Right lobe of liver (tissue), 6 donors: ENCODE results near the gene LYPD6B. TPM values are rescaled to one million over a fixed set of nuclear protein-coding genes. Genes with fewer than 3 reads are reported as not detected.

Experiments used
- ATAC-seq, 4 donors: fragments of 200-7000 bp; cut with Tn5 transposase; one replicate each; pipeline ENCODE4 v1.9.1; 2020; ENCODE audit warnings: mild to moderate bottlenecking in 4 of 4, moderate library complexity in 4 of 4
- DNase-seq, 3 donors: peaks; one replicate each; pipeline ENCODE4 v3.0.0-alpha.2; 2020
- H3K27ac ChIP-seq, 3 donors: fragments of 200-600 bp; one replicate each; pipeline ENCODE4 v1.8.0; 2022
- H3K27me3 ChIP-seq, 2 donors: fragments of 200-600 bp; one replicate each; pipeline ENCODE4 v1.8.0; 2022
- H3K36me3 ChIP-seq, 4 donors: fragments of 200-600 bp; sonication (generic) in 1 of 4; one replicate each; pipeline versions ENCODE4 v1.5.1 to v1.8.0; 2017 to 2022; ENCODE audit warnings: control low read depth in 1 of 4
- H3K4me1 ChIP-seq, 4 donors: fragments of 200-600 bp; sonication (generic) in 1 of 4; one replicate each; pipeline versions ENCODE4 v1.5.1 to v1.8.0; 2017 to 2022; ENCODE audit warnings: control low read depth in 1 of 4
- H3K4me3 ChIP-seq, 3 donors: fragments of 200-600 bp; one replicate each; pipeline ENCODE4 v1.8.0; 2022
- H3K9me3 ChIP-seq, 4 donors: fragments of 200-600 bp; sonication (generic) in 1 of 4; one replicate each; pipeline versions ENCODE4 v1.5.1 to v1.8.0; 2017 to 2022; ENCODE audit warnings: control low read depth in 1 of 4
- CTCF ChIP-seq, 4 donors: fragments of 200-600 bp in 3 of 4; fragments of 450-650 bp in 1 of 4; IDR thresholded peaks; one replicate each; pipeline versions ENCODE4 v1.5.1 to v1.8.0; 2016 to 2022; ENCODE audit warnings: antibody characterized with exemption in 4 of 4, mild to moderate bottlenecking in 2 of 4
- POLR2A ChIP-seq: fragments of 450-650 bp; IDR thresholded peaks from one replicate; pipeline ENCODE4 v1.6.1; 2017; ENCODE audit warnings: antibody characterized with exemption, mild to moderate bottlenecking
- WGBS: methylation state at CpG from one replicate; pipeline ENCODE4 v1.1.6; 2018; ENCODE audit warnings: low coverage, low lambda C conversion rate; ENCODE audit not compliant: insufficient coverage; ENCODE audit errors: missing lambda C conversion rate; 5-methylcytosine and 5-hydroxymethylcytosine counted together
- intact Hi-C, 2 donors: fragments of 100-400 bp; cut with DNase I; formaldehyde crosslinking; loops; one replicate each; pipeline versions ENCODE4 v1.11.2 to v1.14.1; 2022
- total RNA-seq, 6 experiments: library from RNA; depleted of rRNA in 2 of 6; stranded (reverse); fragments of >200 nt in 2 of 6; fragmentation: NEBNext Ultra II Directional in 3 of 6; extraction: Animal tissue kit (Norgen Biotek cat#: 25700) in 3 of 6; gene quantifications; one replicate each; pipeline versions ENCODE4 v1.1.0 to v1.2.4, GENCODE V29; 2016 to 2023
- donor health status: DM: no; HTN: yes; CAD: no.
- donor health status: DM: no; HTN: no; CAD: no.
- donor health status: DM: no; HTN: no; CAD: no.
- donor health status: DM: no; HTN: yes; CAD: no.
- donor health status: DM: no; HTN: yes; CAD: no.

LYPD6B gene
- total RNA-seq, 6 experiments from 2014 or later: 0.30 to 0.31 TPM; not detected in 4

DNA sequence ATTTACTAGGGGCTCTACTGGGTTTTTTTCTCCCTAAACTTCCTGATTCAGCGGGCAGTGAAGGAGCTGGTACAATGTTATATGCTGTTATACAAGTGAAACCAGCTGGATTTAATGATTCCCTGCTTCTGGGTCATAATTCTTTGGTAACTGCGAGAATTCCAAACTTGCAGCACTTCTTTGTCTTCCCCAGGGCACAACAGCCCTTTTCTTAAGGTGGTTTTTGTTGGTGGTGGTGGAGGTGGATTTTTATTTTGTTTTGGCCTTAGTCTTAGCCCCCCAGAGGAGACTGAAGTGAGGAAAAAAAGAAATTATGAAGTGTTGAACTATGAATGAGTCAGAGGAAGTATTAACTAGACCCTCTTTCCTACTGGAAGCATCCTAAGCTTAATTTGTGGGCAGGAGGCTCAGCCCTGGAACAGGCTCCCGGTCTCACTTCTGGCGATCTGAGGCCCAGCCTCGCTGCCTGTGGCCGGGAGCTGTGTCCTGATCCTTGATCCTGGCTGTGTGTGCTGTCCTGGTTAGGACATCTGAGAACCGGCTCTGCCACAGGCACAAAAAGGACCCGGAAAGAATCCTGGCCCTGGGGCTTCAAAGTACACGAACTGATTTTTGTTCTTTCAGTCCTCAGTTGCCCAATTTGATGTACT is 141.9 kb downstream of the LYPD6B start:
- DNase-seq (no peak), ATAC-seq (no peak)
- intact Hi-C loops: no loop called here
- H3K27me3 ChIP-seq: no peaks in the 10 kb centered on the region
- TF ChIP-seq POLR2A (no peak), CTCF (IDR thresholded peaks at IDR 0.05) (no peak)
- H3K9me3 ChIP-seq: no peaks in the 10 kb centered on the region
- no peaks in the 10 kb centered on the region for H3K36me3 ChIP-seq
- no peak overlapping the region for H3K27ac ChIP-seq
- H3K4me1 ChIP-seq: no peaks in the 10 kb centered on the region
- H3K4me3 ChIP-seq: no peak overlapping the region
- 73% methylated on average over 6 of the region's 9 CpGs for WGBS

DNA sequence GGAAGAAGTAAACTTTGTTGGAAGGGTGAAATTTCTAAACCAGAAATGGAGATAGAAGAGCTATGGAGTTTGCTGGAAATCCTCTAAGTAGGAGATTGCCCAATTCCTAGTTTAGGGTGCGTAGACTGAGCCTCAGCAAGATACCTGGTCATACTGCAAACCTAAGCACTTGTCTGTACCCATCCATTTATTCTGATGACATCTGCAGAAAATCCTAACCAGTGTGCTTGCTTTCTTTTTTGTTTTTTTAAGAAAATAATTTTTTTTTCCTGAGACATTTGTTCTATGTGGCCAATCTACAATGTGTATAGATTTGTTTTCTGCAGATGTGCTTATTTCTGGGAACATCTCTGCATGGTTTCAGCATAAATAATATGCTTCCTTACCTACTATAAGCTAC is 144.7 kb downstream of the LYPD6B start:
- Histone ChIP-seq H3K27ac (no peak overlapping the region), H3K9me3 (no peaks in the 10 kb centered on the region), H3K36me3 (no peaks in the 10 kb centered on the region), H3K4me3 (no peak overlapping the region), H3K4me1 (no peaks in the 10 kb centered on the region), H3K27me3 (no peaks in the 10 kb centered on the region)
- DNase-seq (no peak), ATAC-seq (no peak)
- intact Hi-C loops: no loop called here
- 89% methylated on average over 1 of the region's 1 CpG for WGBS
- TF ChIP-seq POLR2A: no peak
- TF ChIP-seq CTCF (IDR thresholded peaks at IDR 0.05): no peak

- H3K4me1 ChIP-seq: no peaks in the 10 kb centered on the region
- H3K27ac ChIP-seq: no peak overlapping the region
- no peak for DNase-seq
- WGBS: 83% methylated on average over 2 of the region's 2 CpGs
- TF ChIP-seq CTCF (IDR thresholded peaks at IDR 0.05) (no peak), POLR2A (no peak)
- H3K9me3 ChIP-seq: no peaks in the 10 kb centered on the region
- H3K36me3 ChIP-seq: no peaks in the 10 kb centered on the region
- no peak for ATAC-seq
- no peaks in the 10 kb centered on the region for H3K27me3 ChIP-seq
- intact Hi-C loops: no loop called here
- H3K4me3 ChIP-seq: no peak overlapping the region
Measured at GRCh38 chr2:149184991-149185390, 146.5 kb downstream of the LYPD6B start.

DNA sequence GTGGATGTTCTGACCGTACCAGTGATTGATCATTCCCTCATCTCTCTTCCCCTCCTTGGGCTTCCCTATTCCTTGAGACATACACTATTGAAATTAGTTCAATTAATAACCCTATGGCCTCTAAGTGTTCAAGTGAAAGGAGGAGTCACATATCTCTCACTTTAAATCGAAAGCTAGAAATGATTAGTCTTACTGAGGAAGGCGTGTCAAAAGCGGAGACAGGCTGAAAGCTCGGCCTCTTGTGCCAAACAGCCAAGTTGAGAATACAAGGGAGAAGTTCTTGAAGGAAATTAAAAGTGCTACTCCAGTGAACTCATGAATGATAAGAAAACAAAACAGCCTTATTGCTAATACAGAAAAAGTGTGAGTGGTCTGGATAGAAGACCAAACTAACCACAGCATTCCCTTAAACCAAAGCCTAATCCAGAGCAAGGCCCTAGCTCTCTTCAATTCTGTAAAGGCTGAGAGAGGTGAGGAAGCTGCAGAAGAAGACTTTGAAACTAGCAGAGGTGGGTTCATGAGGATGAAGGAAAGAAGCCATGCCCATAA is 147.5 kb downstream of the LYPD6B start:
- Histone ChIP-seq H3K4me1 (no peaks in the 10 kb centered on the region), H3K27ac (no peak overlapping the region), H3K9me3 (no peaks in the 10 kb centered on the region), H3K27me3 (no peaks in the 10 kb centered on the region), H3K36me3 (no peaks in the 10 kb centered on the region), H3K4me3 (no peak overlapping the region)
- no peak for DNase-seq
- 85% methylated on average over 5 of the region's 5 CpGs for WGBS
- ATAC-seq: no peak
- TF ChIP-seq POLR2A (no peak), CTCF (IDR thresholded peaks at IDR 0.05) (no peak)
- intact Hi-C loops: no loop called here
